ENCODE results near the gene SMARCD2.

Gene SMARCD2

DNA sequence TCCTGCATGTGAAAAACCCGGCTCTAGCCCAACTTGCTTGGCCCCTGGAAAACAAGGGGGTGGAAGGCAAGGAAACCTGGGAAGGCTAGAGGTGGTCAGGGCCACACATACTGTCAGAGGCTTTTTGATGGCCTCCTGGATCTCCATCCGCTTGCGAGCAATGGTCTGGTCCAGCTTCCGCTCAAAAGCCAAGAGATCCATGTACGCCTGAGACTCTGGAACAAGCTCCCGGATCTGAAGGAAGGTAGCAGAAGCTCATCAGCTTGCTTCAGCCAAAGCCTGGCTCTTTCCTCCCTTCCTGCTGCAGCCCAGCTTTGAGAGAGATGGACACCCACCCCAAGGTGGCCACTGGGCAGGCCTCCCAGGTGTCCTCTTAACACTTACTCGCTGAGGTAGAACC, 5.7 kb downstream of the SMARCD2 start:
- H3K4me3 ChIP-seq (replicated peaks; ENCODE audit: low read depth, low read length) = no peak overlapping the region
- no peak for DNase-seq (ENCODE audit: extremely low read depth, low read depth)
- TF ChIP-seq, protein P1, sequence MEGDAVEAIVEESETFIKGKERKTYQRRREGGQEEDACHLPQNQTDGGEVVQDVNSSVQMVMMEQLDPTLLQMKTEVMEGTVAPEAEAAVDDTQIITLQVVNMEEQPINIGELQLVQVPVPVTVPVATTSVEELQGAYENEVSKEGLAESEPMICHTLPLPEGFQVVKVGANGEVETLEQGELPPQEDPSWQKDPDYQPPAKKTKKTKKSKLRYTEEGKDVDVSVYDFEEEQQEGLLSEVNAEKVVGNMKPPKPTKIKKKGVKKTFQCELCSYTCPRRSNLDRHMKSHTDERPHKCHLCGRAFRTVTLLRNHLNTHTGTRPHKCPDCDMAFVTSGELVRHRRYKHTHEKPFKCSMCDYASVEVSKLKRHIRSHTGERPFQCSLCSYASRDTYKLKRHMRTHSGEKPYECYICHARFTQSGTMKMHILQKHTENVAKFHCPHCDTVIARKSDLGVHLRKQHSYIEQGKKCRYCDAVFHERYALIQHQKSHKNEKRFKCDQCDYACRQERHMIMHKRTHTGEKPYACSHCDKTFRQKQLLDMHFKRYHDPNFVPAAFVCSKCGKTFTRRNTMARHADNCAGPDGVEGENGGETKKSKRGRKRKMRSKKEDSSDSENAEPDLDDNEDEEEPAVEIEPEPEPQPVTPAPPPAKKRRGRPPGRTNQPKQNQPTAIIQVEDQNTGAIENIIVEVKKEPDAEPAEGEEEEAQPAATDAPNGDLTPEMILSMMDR (IDR thresholded peaks at IDR 0.05; ENCODE audit: low read depth, low read length, missing control alignments) = no peak

DNA sequence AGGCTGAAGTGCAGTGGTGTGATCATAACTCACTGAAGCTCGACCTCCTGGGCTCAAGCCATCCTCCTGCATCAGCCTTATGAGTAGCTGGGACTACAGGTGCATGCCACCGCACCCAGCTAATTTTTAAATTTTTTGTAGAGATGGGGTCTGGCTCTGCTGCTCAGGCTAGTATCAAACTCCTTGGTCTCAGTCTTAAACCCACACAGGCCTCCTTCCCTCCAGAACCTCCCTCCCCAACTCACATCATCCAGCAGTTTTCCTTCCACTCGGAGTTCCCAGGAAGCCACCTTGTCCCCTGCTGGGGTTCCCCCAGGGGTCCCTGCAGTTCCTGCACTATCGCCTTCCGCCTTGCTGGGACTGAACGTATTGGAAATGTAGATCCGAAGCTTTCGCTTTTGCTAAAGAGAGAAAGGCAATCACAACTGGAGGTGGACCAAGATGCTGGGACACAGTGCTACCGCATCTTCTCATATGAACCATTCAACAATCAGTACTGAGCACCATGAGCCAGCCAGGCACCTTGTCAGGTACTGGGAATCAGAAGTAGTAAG, 7.2 kb downstream of the SMARCD2 start:
- TF ChIP-seq, protein P1 (IDR thresholded peaks at IDR 0.05; ENCODE audit: low read depth, low read length, missing control alignments) = no peak
- no peak for DNase-seq (ENCODE audit: extremely low read depth, low read depth)
- no peak overlapping the region for H3K4me3 ChIP-seq (replicated peaks; ENCODE audit: low read depth, low read length)

DNA sequence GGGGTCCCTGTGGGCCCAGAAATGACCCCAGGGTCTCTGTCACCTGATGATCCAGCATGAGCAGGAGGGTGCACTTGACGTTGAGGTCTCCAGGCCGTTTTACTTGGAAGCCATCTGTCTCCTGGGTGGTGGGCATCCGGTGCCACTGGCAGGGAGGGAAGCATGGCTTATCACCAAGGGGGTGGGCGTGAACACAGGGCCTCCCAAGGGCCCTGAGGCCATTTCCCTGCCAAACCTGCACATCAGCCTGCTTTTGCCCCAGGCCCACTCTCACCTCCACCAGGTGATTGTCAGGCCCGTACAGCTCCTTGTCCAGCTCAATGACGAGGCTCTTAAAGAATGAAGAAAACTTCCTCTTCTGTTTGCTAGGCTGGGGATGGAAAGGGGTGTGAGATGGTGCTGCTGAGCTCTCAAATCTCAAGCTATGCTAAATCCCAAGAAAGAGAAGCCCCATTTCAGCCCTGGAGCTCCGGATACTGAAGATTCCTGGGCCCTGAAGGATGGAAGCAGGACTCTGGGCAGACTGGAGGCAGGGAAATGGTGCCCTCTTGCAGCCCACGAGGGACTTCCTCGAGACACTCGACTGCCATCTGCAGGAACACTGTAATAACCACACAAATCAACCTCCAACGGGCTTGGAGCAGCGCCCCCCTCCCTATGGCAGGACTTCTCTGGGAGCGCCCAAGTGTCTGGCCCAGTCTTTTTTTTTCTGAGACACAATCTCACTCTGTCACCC, 7.9 kb downstream of the SMARCD2 start:
- H3K4me3 ChIP-seq (replicated peaks; ENCODE audit: low read depth, low read length) = no peak overlapping the region
- TF ChIP-seq, protein P1 (IDR thresholded peaks at IDR 0.05; ENCODE audit: low read depth, low read length, missing control alignments) = peak; percentile 73
- peak; percentile 66 for DNase-seq (ENCODE audit: extremely low read depth, low read depth)

DNA sequence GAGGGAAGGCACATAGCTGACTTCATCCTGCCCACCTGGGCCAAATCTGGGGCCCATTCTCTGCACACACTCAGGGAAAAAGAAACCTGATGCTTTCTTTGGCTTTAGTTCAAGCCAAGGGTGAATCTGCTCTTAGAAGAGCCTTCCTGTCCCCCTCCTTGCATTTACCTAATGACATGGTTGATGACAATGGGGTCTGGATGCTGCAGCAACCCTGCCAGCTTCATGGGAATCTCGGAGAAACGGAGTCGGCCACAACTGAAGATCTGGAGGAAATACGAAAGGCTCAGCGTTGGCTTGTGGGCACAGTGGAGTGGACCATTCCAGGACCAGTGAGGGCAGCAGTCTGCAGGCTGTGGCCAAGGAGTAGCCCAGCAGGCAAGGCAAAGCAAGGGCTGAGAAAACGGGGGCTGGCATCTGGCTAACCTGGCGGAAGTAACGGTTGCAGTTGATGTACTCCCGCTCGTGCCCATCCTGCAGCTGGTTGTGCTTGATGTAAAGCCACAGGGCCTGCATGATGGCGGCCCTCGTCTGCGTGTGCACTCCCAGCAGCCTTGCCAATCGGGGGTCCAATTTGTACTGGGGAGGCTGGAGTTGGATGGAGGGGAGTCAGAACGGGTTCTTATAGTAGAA, 8.6 kb downstream of the SMARCD2 start:
- TF ChIP-seq, protein P1 (IDR thresholded peaks at IDR 0.05; ENCODE audit: low read depth, low read length, missing control alignments) = no peak
- DNase-seq (ENCODE audit: extremely low read depth, low read depth) = no peak
- no peak overlapping the region for H3K4me3 ChIP-seq (replicated peaks; ENCODE audit: low read depth, low read length)

DNA sequence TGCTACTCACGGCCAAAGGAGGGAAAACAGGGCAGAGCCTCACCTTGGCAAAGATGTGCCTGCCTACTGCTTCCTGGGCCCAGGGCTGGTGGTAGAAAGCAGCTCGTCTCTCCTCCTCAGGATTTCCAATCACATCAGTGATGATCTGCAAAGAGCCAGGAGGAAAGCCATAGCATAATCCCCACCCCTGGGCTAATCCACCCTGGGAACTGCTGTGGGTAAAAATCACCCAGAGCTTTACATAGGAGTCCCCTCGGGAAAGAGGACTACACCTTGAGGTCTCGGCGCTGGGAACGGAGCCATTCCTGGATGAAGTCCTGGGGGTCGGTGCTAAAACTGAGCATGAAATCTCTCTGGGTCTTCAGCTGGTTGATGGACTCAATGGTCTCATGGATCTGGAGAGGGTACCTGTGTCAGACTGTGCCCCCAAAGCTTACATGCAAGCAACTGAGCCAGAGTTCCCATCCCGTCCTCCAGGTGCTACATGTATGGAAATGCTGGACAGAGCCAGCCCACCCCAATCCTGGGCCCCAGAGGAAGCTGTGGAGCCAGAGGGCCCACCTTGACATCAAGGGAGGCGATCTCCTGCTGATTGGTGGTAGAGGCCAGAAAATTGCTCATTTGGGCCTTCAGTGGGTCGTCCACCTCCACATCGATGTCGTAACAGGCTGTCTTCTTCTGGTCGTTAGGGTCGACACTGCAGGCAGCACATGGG, 9.3 kb downstream of the SMARCD2 start:
- TF ChIP-seq, protein P1 (IDR thresholded peaks at IDR 0.05; ENCODE audit: low read depth, low read length, missing control alignments) = no peak
- no peak for DNase-seq (ENCODE audit: extremely low read depth, low read depth)
- no peak overlapping the region for H3K4me3 ChIP-seq (replicated peaks; ENCODE audit: low read depth, low read length)

DNA sequence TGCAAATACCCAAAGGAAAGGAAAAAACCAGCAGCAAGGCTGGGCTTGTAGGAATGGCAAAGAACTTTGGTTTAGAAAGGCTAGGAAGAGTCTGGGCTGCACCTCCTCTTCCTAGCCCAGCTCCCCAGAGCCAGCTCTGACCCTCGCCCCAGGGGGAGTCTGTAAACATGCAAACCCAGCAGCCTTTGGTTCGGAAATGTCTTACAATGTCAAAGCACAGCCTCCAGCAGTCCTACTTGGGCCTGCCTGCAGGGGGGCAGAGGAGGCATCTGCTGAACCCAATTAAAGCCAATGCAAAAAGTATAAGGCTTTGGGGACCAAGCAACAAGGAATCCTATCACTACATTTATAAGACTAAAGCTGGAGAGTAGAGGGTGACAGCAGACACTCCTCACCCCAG, 10.0 kb downstream of the SMARCD2 start:
- H3K4me3 ChIP-seq (replicated peaks; ENCODE audit: low read depth, low read length) = no peak overlapping the region
- DNase-seq (ENCODE audit: extremely low read depth, low read depth) = no peak
- TF ChIP-seq, protein P1 (IDR thresholded peaks at IDR 0.05; ENCODE audit: low read depth, low read length, missing control alignments) = no peak
